AML-193 (cell line): ENCODE results near the gene ERGIC3.

Experiments used
- DNase-seq, 2 experiments: peaks; one replicate each; lab custom pipeline; 2025; lab: John Stamatoyannopoulos, UW

ERGIC3 gene

GRCh38 chr20:35561671-35562070 lies 19.8 kb downstream of the ERGIC3 start:
- DNase-seq = no peak

DNA sequence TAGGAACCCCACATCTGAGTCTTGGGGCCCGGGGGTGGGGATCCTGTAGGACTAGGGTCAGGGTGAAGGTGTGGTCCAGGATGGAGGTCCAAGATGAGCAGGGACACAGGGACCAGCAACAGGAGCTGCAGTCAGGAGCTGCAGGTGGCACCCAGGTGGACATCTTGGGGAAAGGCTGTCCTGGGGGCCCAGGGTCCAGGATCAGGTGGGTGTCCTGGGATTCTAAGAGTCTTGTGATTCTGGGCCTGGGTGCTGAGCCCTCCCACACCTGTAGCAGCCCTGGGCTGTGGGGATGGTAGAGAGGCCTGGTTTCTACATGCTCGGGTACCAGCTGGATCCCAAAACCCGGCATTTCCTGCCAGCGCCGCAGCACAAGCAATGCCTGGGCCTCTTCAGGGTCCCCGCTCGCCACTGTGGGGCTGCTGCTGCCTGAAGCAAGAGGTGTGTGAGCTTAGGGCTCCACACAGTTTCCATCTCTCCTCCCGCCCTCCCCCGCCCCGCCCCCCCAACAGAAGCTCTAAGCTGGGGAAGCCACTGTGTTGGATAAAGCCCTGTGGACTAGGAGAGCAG lies 20.7 kb downstream of the ERGIC3 start:
- DNase-seq = no peak

- no peak for DNase-seq
Measured at GRCh38 chr20:35563834-35564233, 22.0 kb downstream of the ERGIC3 start.

DNA sequence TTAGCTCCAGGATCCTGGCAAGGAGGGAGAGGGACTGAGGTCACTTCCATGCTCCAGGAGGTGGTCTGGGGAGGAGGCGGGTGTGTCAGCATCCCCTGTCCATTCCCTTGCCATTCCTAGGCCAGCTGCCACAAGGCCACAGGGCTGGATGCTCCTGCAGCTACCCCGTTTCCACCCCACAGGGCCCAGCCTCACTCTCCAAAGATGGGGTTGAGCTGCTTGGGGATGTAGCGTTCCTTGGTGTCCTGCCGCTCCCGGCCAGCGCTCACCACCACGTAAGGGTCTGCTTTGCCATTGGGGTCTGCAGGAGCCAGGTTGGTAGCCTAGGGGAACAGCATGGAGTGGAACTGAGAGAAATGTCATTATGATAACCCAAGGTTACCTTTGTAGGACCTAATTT lies 23.0 kb downstream of the ERGIC3 start:
- no peak for DNase-seq

DNA sequence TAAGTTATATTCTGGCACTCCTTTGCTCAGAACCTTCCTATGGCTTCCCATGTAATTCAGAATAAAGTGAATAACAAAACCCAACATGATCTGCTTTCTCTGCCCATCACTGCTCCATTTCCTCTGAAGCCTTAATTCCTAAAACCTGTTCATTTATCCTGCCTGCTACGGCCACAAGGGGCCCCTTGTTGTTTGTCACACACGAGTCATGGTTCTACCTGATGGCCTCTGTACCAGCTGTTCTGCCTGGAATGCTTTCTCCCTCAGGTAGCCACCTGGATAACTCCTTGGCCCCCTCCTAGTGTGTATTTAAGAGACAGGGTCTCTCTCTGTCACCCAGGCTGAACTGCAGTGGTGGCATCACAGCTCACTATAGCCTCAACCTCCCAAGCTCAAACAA lies 26.8 kb downstream of the ERGIC3 start:
- DNase-seq = peak; percentile 10

GRCh38 chr20:35571555-35571954 lies 29.7 kb downstream of the ERGIC3 start:
- DNase-seq = no peak

DNA sequence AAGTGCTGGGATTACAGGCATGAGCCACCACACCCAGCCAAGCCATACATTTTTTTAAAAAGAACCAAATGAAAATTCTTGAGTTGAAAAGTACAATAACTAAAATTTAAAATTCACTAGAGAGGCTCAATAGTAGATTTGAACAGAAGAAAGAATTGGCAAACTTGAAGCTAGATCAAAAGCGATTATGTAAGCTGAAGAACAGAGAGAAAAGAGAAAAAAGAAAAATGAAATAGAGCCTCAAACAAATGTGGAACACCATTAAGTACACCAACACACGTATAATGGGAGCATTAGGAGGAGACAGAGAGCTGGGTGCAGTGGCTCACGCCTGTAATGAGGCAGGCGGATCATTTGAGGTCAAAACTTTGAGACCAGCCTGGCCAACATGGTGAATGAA lies 31.0 kb downstream of the ERGIC3 start:
- no peak for DNase-seq

- DNase-seq = no peak
Measured at GRCh38 chr20:35575958-35576357, 34.1 kb downstream of the ERGIC3 start.

DNA sequence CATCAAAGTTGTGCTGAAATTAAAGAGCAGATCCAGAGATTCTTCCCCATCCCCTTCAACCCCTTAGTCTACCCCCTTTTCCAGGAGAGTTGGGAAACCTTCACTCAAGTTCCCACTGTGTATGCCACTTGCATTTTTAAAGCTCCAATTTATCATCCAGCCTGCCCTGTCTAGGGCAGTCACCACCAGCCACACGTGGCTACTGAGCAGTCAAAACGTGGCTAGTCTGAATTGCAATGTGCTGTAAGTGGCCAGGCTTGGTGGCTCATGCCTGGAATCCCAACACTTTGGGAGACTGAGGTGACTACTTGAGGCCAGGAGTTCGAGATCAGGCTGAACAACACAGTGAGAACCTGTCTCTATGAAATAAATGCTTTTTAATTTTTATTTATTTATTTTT lies 34.9 kb downstream of the ERGIC3 start:
- no peak for DNase-seq

DNA sequence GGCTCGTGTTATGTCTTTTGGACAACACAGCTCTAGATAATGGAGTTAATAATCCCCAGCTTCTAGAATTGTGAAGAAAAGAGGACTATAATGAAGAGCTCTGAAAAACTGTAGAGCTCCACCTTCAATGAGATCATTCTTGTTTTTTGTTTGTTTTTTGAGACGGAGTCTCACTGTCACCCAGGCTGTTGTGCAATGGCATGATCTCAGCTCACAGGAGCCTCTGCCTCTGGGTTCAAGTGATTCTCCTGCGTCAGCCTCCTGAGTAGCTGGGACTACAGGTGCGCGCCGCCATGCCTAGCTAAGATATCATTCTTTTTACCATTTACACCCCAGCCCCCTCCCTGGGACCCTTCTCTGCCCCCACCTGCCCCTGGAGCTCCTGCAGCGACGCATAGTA lies 36.6 kb downstream of the ERGIC3 start:
- no peak for DNase-seq

- no peak for DNase-seq
Measured at GRCh38 chr20:35579196-35579595, 37.3 kb downstream of the ERGIC3 start.

DNA sequence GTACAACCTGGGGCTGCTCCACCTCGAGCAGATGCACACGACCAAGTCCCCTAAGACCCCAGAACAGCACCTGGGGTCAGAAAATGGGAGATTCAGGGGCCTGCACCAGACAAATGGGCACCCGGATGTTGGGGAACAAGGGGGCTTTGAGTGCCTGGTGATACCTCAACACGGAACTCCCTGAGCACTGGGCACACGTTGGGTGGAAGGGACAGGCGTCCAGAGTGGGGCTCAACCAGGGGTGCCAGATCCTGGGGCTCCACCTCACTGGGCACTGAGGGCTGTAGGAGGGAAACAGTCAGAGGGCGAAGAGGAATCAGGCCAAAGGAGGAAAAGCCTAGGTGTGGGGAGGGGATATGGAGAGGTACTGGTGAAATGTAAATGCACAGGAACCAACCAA lies 40.3 kb downstream of the ERGIC3 start:
- DNase-seq = no peak

GRCh38 chr20:35582741-35583404 lies 41.0 kb downstream of the ERGIC3 start:
- DNase-seq = no peak

DNA sequence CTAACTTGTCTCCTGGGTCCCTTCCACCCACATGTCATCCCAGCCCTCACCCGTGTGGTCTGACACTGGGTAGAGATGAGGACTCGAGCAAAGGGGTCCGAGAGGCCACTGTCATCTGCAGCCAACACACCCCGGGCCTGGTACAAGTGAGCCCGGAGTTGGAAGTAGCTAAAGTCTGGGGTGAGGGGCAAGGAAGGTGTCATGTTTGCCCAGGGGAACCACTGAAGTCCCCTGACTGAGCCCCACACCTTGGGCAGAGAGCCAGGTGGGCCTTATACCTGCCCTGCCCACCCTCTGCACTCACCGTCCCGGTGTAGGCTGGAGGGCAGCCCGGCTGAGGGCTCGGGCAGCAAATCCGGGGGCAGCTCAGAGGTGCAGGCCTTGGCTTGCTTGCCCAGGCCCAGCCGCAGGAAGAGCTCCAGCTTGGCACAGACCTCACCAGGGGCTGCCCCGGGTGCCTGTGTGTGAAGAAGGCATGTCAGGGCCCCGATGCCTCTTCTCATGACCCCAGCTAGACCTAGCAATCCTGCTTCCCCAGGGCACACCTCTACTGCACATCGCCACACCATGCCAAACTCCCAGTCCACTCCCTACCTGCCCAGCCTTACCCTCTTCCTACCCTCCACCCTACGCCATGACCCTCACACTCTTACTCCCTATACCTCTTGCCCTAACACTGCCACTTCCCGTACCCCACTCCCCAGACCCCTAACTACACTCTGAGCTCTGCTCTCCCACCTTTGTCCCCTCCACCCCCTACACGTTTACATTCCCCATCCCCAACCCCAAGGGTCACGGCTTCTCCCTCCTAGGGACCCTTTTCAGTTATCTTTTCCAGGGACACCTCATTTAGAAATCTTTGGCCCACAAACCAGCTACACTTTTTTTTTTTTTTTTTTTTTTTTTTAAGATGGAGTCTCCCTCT lies 42.0 kb downstream of the ERGIC3 start:
- no peak for DNase-seq

- no peak for DNase-seq
Measured at GRCh38 chr20:35586751-35587425, 45.0 kb downstream of the ERGIC3 start.

DNA sequence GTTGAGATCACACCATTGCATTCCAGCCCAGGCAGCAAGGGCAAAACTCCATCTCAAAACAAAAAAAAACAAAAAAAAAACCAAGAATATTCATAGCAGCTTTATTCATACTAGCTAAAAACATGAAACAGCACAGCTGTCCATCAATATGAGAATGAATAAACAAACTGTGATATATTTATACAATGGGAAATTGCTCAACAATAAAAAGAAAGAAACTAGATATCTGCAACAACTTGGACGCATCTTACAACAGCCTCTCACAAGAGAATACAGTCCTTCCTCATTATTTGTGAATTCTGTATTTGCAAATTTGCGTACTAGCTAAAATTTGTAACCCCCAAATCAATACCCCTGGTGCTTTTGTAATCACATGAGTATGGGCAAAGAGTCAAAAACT lies 45.6 kb downstream of the ERGIC3 start:
- no peak for DNase-seq

DNA sequence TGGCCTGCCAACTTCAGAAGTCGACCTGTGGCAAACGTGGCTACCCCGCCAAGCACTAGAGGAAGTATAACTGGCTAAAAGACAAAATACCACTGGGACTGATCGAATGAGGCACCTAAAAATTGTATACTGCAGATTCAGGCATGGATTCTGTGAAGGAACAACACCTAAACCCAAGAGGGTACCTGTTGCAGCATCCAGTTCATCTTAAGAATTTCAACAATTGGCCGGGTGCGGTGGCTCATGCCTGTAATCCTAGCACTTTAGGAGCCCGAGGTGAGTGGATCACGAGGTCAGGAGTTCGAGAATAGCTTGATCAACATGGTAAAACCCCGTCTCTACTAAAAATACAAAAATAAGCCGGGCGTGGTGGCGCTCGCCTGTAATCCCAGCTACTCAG lies 46.5 kb downstream of the ERGIC3 start:
- no peak for DNase-seq

DNA sequence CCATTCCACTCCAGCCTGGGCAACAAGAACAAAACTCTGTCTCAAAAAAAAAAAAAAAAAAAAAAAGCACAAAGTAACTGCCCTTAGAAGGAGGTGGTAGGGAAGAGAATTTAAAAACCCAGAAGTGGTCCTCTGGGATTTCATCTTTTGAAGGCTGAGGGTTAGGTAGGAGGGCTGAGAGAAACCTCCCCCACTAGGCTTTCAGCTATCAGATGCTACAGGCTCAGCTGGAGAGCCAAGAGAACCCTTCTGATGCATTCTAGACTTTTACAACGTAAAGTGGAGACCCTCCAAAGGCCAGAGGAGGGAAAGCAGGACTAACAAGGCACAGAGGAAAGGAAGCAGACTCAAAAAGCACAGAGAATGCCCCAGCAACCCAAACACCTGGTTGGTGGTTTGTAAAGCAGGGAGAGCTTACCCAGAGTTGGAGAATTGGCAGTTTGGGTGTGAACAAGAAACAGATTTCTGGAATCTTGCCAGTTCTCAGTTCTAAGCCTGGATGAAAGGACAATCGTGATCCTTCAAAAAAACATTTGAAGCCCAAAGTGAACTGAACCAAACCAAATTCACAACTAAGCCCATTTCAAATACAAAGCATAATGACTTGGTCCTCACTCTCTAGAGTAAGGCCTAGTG lies 50.6 kb downstream of the ERGIC3 start:
- DNase-seq = no peak

DNA sequence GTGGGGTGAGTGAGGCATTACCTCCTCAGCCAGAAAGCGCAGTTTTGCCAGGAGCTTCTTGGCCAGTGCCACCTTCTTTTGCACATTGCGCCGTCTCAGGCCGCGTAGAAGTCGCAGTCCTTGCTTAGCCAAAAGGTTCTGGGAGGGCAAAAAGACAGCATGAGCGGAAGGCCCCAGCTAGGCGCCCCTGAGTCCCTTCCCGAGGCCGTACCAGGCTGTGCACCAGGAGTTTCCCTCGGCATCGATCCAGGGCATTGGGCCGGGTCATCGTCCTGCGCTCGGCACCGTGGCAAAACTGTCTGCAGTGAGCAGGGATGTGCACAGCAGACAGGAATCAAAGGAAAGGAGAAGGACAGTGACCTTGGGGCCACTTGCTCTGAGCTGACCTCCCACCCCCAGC lies 53.6 kb downstream of the ERGIC3 start:
- DNase-seq = no peak

DNA sequence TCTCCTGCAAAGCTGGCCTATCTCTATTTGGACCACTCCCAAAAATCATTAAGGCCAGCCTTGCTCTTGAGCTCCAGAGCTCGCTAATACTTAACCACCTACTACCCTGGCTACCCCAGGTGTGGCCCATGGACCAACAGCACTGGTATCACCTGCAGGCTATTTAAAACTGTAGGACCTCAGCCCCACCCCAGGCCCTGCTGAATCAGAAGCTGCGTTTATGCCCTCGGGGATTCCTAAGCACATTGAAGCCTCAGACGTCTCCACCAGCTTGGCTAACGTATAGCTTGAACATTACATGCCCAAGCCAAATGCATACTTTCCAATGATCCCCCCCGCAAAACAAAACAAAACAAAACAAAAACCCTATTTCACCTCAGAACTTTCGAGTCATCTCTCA lies 54.0 kb downstream of the ERGIC3 start:
- DNase-seq = no peak

- DNase-seq = no peak
Measured at GRCh38 chr20:35597186-35597585, 55.3 kb downstream of the ERGIC3 start.

DNA sequence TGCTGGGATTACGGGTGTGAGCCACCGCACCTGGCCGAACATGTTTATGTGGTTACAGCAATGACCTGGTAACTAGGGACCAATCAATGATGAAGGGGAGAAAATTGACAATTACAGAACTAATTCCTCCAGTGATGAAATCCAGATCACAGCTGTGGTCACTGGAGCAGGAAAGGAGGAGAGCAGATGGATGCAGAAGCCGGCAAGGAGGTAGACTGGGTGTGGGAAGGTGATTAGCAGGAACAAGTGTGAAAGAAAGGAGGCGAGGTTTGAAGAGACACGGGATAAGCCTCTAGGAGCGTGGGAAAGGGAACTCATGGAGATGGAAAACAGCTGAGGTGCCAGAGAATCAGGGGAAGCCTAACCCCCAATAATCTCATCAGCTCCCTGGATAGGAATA lies 56.6 kb downstream of the ERGIC3 start:
- no peak for DNase-seq
